HL-60 (cell line): ENCODE measurements around the gene S1PR3.

ENCODE experiments used
- DNase-seq, 2 experiments: peaks; one replicate each; pipeline ENCODE4 v3.0.0-alpha.2; 2010 to 2020; ENCODE audit warnings: low read depth in 1 of 2, low spot score in 1 of 2
- H3K27ac ChIP-seq: fragments of 250-450 bp; sonication (Bioruptor Pico); replicated peaks from 2 replicates; pipeline ENCODE4 v1.5.1; 2020; ENCODE audit warnings: mild to moderate bottlenecking, moderate library complexity
- H3K27me3 ChIP-seq: fragments of 250-450 bp; sonication (Bioruptor Pico); 2 replicates; pipeline ENCODE4 v1.5.1; 2021; ENCODE audit warnings: mild to moderate bottlenecking, moderate library complexity; ENCODE audit not compliant: insufficient read depth, poor library complexity, severe bottlenecking
- H3K4me3 ChIP-seq: replicated peaks from 2 replicates; pipeline ENCODE4 v1.5.1; 2011; ENCODE audit warnings: mild to moderate bottlenecking, control low read depth, low read length; ENCODE audit not compliant: insufficient read depth
- GABPA ChIP-seq: IDR thresholded peaks from 2 replicates; pipeline ENCODE4 v1.6.1; 2012; ENCODE audit warnings: low read depth
- POLR2AphosphoS5 ChIP-seq: IDR thresholded peaks from 2 replicates; pipeline ENCODE4 v1.6.1; 2012; ENCODE audit warnings: low read depth
- SPI1 ChIP-seq: IDR thresholded peaks from 2 replicates; pipeline ENCODE4 v1.6.1; 2012; ENCODE audit warnings: low read depth, mild to moderate bottlenecking, borderline replicate concordance
- TF ChIP-seq, protein P1 (sequence below): IDR thresholded peaks from one replicate; pipeline ENCODE4 v1.5.1; 2011; ENCODE audit warnings: low read length, control low read depth, inconsistent platforms; ENCODE audit not compliant: insufficient read depth
- TF ChIP-seq, protein P2 (sequence below): IDR thresholded peaks from 2 replicates; pipeline ENCODE4 v1.6.1; 2012; ENCODE audit warnings: low read depth; ENCODE audit not compliant: insufficient replicate concordance

Gene S1PR3

GRCh38 chr9:88954066-88954465, 37.2 kb upstream of the S1PR3 start:
- no peaks in the 10 kb centered on the region for H3K27me3 ChIP-seq
- TF ChIP-seq POLR2AphosphoS5, result no peak
- TF ChIP-seq, protein P1, sequence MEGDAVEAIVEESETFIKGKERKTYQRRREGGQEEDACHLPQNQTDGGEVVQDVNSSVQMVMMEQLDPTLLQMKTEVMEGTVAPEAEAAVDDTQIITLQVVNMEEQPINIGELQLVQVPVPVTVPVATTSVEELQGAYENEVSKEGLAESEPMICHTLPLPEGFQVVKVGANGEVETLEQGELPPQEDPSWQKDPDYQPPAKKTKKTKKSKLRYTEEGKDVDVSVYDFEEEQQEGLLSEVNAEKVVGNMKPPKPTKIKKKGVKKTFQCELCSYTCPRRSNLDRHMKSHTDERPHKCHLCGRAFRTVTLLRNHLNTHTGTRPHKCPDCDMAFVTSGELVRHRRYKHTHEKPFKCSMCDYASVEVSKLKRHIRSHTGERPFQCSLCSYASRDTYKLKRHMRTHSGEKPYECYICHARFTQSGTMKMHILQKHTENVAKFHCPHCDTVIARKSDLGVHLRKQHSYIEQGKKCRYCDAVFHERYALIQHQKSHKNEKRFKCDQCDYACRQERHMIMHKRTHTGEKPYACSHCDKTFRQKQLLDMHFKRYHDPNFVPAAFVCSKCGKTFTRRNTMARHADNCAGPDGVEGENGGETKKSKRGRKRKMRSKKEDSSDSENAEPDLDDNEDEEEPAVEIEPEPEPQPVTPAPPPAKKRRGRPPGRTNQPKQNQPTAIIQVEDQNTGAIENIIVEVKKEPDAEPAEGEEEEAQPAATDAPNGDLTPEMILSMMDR, result no peak
- TF ChIP-seq GABPA, result no peak
- no peak for TF ChIP-seq SPI1
- TF ChIP-seq, protein P2, sequence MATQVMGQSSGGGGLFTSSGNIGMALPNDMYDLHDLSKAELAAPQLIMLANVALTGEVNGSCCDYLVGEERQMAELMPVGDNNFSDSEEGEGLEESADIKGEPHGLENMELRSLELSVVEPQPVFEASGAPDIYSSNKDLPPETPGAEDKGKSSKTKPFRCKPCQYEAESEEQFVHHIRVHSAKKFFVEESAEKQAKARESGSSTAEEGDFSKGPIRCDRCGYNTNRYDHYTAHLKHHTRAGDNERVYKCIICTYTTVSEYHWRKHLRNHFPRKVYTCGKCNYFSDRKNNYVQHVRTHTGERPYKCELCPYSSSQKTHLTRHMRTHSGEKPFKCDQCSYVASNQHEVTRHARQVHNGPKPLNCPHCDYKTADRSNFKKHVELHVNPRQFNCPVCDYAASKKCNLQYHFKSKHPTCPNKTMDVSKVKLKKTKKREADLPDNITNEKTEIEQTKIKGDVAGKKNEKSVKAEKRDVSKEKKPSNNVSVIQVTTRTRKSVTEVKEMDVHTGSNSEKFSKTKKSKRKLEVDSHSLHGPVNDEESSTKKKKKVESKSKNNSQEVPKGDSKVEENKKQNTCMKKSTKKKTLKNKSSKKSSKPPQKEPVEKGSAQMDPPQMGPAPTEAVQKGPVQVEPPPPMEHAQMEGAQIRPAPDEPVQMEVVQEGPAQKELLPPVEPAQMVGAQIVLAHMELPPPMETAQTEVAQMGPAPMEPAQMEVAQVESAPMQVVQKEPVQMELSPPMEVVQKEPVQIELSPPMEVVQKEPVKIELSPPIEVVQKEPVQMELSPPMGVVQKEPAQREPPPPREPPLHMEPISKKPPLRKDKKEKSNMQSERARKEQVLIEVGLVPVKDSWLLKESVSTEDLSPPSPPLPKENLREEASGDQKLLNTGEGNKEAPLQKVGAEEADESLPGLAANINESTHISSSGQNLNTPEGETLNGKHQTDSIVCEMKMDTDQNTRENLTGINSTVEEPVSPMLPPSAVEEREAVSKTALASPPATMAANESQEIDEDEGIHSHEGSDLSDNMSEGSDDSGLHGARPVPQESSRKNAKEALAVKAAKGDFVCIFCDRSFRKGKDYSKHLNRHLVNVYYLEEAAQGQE, result no peak
- no peak overlapping the region for H3K27ac ChIP-seq
- H3K4me3 ChIP-seq, result no peak overlapping the region
- DNase-seq, result no peak

DNA sequence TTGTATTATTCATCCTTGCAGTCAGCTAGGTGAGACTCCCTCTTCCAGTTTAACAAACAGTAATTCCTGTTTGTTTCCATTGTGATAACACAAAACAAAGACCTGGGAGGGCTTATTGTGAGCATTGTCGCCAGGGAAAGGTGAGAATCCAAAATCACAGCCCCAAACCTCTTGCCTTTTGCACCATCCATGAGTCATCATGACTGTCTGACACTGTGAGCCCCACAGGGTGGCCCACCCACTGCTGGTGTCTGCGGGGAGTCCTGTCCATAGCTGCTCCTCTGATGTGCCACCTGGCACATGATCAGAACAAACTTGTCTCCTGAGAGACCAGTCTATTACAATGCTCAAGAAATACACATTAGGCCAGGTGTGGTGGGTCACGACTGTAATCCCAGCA, 33.7 kb upstream of the S1PR3 start:
- no peak for TF ChIP-seq SPI1
- TF ChIP-seq, protein P1, result no peak
- TF ChIP-seq POLR2AphosphoS5, result no peak
- TF ChIP-seq, protein P2, result no peak
- TF ChIP-seq GABPA, result no peak
- no peak for DNase-seq
- Histone ChIP-seq H3K4me3 (no peak overlapping the region), H3K27me3 (no peaks in the 10 kb centered on the region), H3K27ac (no peak overlapping the region)

- Histone ChIP-seq H3K4me3 (no peak overlapping the region), H3K27me3 (no peaks in the 10 kb centered on the region), H3K27ac (no peak overlapping the region)
- TF ChIP-seq POLR2AphosphoS5 (no peak), SPI1 (no peak), GABPA (no peak)
- TF ChIP-seq, protein P2, result no peak
- TF ChIP-seq, protein P1, result no peak
- no peak for DNase-seq
These were observed 31.4 kb upstream of the S1PR3 start for GRCh38 chr9:88959727-88960469.
